Endothelial cell of umbilical vein (primary cell): ENCODE data around the gene ZHX3. TPM values are rescaled to one million over a fixed set of nuclear protein-coding genes. Genes with fewer than 3 reads are reported as not detected.

Experiments
- BruUV-seq: library from RNA; stranded (reverse); fragments of 400-500 nt; replicated peaks from 2 replicates; lab custom pipeline; 2021; lab: Mats Ljungman, UMichigan
- CTCF ChIA-PET: fragments of 300-600, 350-600 bp; sonication (Branson Sonifier 250); formaldehyde crosslinking; loops from one replicate; lab custom pipeline; 2021; ENCODE audit warnings: antibody characterized with exemption, inconsistent platforms; lab: Charles Lee
- POLR2A ChIA-PET: fragments of 300-600, 350-600 bp; sonication (Branson Sonifier 250); formaldehyde crosslinking; loops from one replicate; lab custom pipeline; 2021; ENCODE audit warnings: antibody characterized with exemption, inconsistent platforms; lab: Charles Lee
- DNase-seq: peaks from one replicate; pipeline ENCODE4 v3.0.0-alpha.2; 2011; ENCODE audit warnings: low read depth, low spot score
- FAIRE-seq: peaks from 2 replicates; lab custom pipeline; 2011; peaks lifted over from hg19 to GRCh38; lab: Jason Lieb, UNC
- H2AFZ ChIP-seq: 2 replicates; pipeline ENCODE4 v1.6.0; 2012; ENCODE audit warnings: low read depth, low read length, control low read depth, inconsistent platforms
- H3K27ac ChIP-seq: 2 replicates; pipeline ENCODE4 v1.5.1; 2011; ENCODE audit warnings: low read depth, mild to moderate bottlenecking, control low read depth, low read length, moderate library complexity; ENCODE audit not compliant: insufficient read depth
- H3K27me3 ChIP-seq, 2 experiments: 2 replicates each; pipeline versions ENCODE4 v1.6.0 to v1.6.1; 2011; ENCODE audit warnings: low read length in 2 of 2, mixed read lengths in 1 of 2; ENCODE audit not compliant: control insufficient read depth in 2 of 2, insufficient read depth in 2 of 2
- H3K36me3 ChIP-seq, 2 experiments: 2 replicates in 1 of 2; 3 replicates in 1 of 2; pipeline ENCODE4 v1.5.1; 2011; ENCODE audit warnings: low read length in 2 of 2, mild to moderate bottlenecking in 1 of 2, moderate library complexity in 1 of 2; ENCODE audit not compliant: control insufficient read depth in 2 of 2, insufficient read depth in 2 of 2; ENCODE audit errors: extremely low read depth in 1 of 2
- H3K4me1 ChIP-seq: 3 replicates; pipeline ENCODE4 v1.5.1; 2011; ENCODE audit warnings: mild to moderate bottlenecking, low read length; ENCODE audit not compliant: control insufficient read depth, insufficient read depth; ENCODE audit errors: extremely low read depth
- H3K4me2 ChIP-seq: 2 replicates; pipeline ENCODE4 v1.6.1; 2011; ENCODE audit warnings: low read length, control low read depth, mixed read lengths; ENCODE audit not compliant: insufficient read depth
- H3K4me3 ChIP-seq, 3 experiments: fragments of 200-600 bp in 1 of 3; sonication (generic), shearing (Covaris generic) in 1 of 3; replicated peaks in 1 of 3; 2 replicates each; pipeline ENCODE4 v1.5.1; 2011 to 2016; ENCODE audit warnings: control low read depth in 3 of 3, low read length in 3 of 3, mild to moderate bottlenecking in 2 of 3, inconsistent platforms in 1 of 3, low read depth in 1 of 3, moderate library complexity in 1 of 3; ENCODE audit not compliant: insufficient read depth in 1 of 3
- H3K79me2 ChIP-seq: 2 replicates; pipeline ENCODE4 v1.6.0; 2012; ENCODE audit warnings: low read length, inconsistent platforms; ENCODE audit not compliant: control insufficient read depth, insufficient read depth
- H3K9ac ChIP-seq: replicated peaks from 2 replicates; pipeline ENCODE3; 2011; ENCODE audit warnings: low read length, control low read depth; ENCODE audit not compliant: insufficient read depth; ENCODE audit errors: extremely low read depth
- H3K9me1 ChIP-seq: replicated peaks from 3 replicates; pipeline ENCODE4 v1.6.0; 2011; ENCODE audit warnings: mild to moderate bottlenecking, low read length; ENCODE audit not compliant: control insufficient read depth, insufficient read depth; ENCODE audit errors: extremely low read depth
- H3K9me3 ChIP-seq: replicated peaks from 2 replicates; pipeline ENCODE4 v1.5.1; 2012; ENCODE audit warnings: low read length, inconsistent platforms; ENCODE audit not compliant: control insufficient read depth, insufficient read depth
- H4K20me1 ChIP-seq: replicated peaks from 2 replicates; pipeline ENCODE3; 2011; ENCODE audit warnings: mild to moderate bottlenecking, low read length; ENCODE audit not compliant: control insufficient read depth, insufficient read depth; ENCODE audit errors: extremely low read depth
- EZH2 ChIP-seq: IDR thresholded peaks from 2 replicates; pipeline ENCODE4 v1.6.1; 2012; ENCODE audit warnings: borderline replicate concordance, low read depth, mild to moderate bottlenecking, moderate library complexity, low read length, inconsistent platforms; ENCODE audit not compliant: severe bottlenecking
- FOS ChIP-seq: IDR thresholded peaks from 2 replicates; pipeline ENCODE4 v1.6.1; 2011; ENCODE audit warnings: mild to moderate bottlenecking, low read length, moderate library complexity, borderline replicate concordance; ENCODE audit not compliant: insufficient read depth
- GATA2 ChIP-seq: IDR thresholded peaks from 2 replicates; pipeline ENCODE4 v1.7.0; 2011; ENCODE audit warnings: low read depth, mild to moderate bottlenecking, moderate library complexity, mixed read lengths, low read length; ENCODE audit not compliant: insufficient read length, insufficient read depth
- JUN ChIP-seq: IDR thresholded peaks from 2 replicates; pipeline ENCODE4 v1.6.1; 2011; ENCODE audit warnings: borderline replicate concordance, low read depth; ENCODE audit not compliant: insufficient read length, insufficient read depth
- MYC ChIP-seq: IDR thresholded peaks from one replicate; pipeline ENCODE4 v1.6.1; 2011; ENCODE audit warnings: mild to moderate bottlenecking, low read depth, low read length
- POLR2A ChIP-seq: IDR thresholded peaks from 2 replicates; pipeline ENCODE4 v1.6.1; 2012; ENCODE audit warnings: low read depth, mild to moderate bottlenecking, control low read depth, low read length
- POLR2AphosphoS5 ChIP-seq: IDR thresholded peaks from 2 replicates; pipeline ENCODE4 v1.6.1; 2012; ENCODE audit warnings: low read depth, mild to moderate bottlenecking, control low read depth, low read length, moderate library complexity; ENCODE audit not compliant: insufficient read depth
- dilution Hi-C: fragments of 300-500 bp; cut with MboI; formaldehyde crosslinking; loops from one replicate; pipeline ENCODE4 v1.15.0; 2019; ENCODE audit warnings: low sequenced_read_pairs; ENCODE audit not compliant: extremely low pct_ligation_motif_present
- intact Hi-C: fragments of 100-400 bp; cut with micrococcal nuclease; formaldehyde crosslinking; loops from one replicate; pipeline ENCODE4 v1.10.0; 2022
- polyA plus RNA-seq, 4 experiments: library from polyadenylated mRNA; depleted of rRNA in 3 of 4; stranded (reverse) in 3 of 4; unstranded in 1 of 4; fragments of >200 nt; gene quantifications; 2 replicates each; pipeline versions ENCODE4 v1.2.1 to v1.2.3, GENCODE V29; 2011 to 2012; ENCODE audit warnings: missing spikeins in 1 of 4
- total RNA-seq: library from RNA; stranded (reverse); gene quantifications from 2 replicates; pipeline ENCODE4 v1.2.3, GENCODE V29; 2021
- TF ChIP-seq, protein P1 (sequence below): IDR thresholded peaks from 2 replicates; pipeline ENCODE4 v1.6.1; 2011; ENCODE audit not compliant: insufficient read depth, insufficient read length

The ZHX3 gene
- total and polyA plus RNA-seq, 2 donors (not counting 3 experiments of a cell fraction or from before 2014, with no cell fraction given): 7.4 to 17.8 TPM

DNA sequence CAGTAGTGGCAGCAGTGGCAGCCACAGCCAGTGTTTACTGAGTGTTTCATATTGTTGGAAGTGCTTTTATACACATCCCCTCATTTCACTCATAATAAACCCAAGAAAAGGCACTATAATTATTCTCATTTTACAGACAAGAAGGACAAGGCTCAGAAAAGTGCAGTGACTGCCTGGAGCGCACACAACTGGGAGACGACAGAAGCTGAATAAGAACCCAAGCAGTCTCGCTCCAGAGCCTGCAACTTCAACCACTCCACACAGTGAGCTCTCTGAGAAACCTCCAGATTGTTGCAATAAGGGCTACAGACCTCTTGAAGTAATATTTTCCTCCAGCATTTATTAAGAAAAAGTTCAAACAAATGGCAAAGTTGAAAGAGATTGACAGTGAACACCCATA lies 103.3 kb downstream of the ZHX3 start:
- Histone ChIP-seq H3K9ac (no peak overlapping the region), H3K4me1 (peaks cover 3% of the 10 kb centered on the region), H2AFZ (no peak overlapping the region), H4K20me1 (no peaks in the 10 kb centered on the region), H3K27ac (no peak overlapping the region), H3K79me2 (no peaks in the 10 kb centered on the region), H3K36me3 (no peaks in the 10 kb centered on the region), H3K9me3 (no peaks in the 10 kb centered on the region), H3K9me1 (no peaks in the 10 kb centered on the region), H3K27me3 (no peaks in the 10 kb centered on the region), H3K4me2 (no peak overlapping the region), H3K4me3 (no peak overlapping the region)
- ChIA-PET POLR2A (no interaction called here), CTCF (interaction anchor here (1.2 to 3.0 kb wide), 2 partner anchors 10 to 19 kb away, joined by 3 to 16 read pairs; no protein-coding TSS in a partner anchor)
- no TSS peak for BruUV-seq
- no peak for DNase-seq
- TF ChIP-seq EZH2 (no peak), FOS (no peak), JUN (no peak), GATA2 (no peak), MYC (no peak), POLR2A (no peak), POLR2AphosphoS5 (no peak)
- TF ChIP-seq, protein P1, sequence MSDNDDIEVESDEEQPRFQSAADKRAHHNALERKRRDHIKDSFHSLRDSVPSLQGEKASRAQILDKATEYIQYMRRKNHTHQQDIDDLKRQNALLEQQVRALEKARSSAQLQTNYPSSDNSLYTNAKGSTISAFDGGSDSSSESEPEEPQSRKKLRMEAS: no peak
- dilution Hi-C loops (no loop called here), intact Hi-C loops (no loop called here)
- no peak for FAIRE-seq
